BJ (cell line): ENCODE measurements around the gene MS4A6E. TPM values are rescaled to one million over a fixed set of nuclear protein-coding genes. Genes with fewer than 3 reads are reported as not detected.

ENCODE experiments used
- CTCF ChIA-PET: fragments of 350-600 bp; formaldehyde crosslinking; extraction: SDS; loops from one replicate; lab custom pipeline; 2021; ENCODE audit warnings: antibody characterized with exemption, inconsistent platforms; lab: Yijun Ruan, JAX
- POLR2A ChIA-PET: fragments of 300-600 bp; sonication (Branson Sonifier 250); formaldehyde crosslinking; extraction: SDS; loops from one replicate; lab custom pipeline; 2021; ENCODE audit warnings: antibody characterized with exemption; lab: Charles Lee
- DNase-seq: peaks from one replicate; pipeline ENCODE4 v3.0.0-alpha.2; 2011; ENCODE audit warnings: low read depth
- H3K27me3 ChIP-seq: 2 replicates; pipeline ENCODE4 v1.6.0; 2011; ENCODE audit warnings: low read length; ENCODE audit not compliant: control insufficient read depth, insufficient read depth
- H3K36me3 ChIP-seq: 2 replicates; pipeline ENCODE4 v1.5.1; 2011; ENCODE audit warnings: low read length; ENCODE audit not compliant: control insufficient read depth, insufficient read depth
- H3K4me3 ChIP-seq: 2 replicates; pipeline ENCODE4 v1.5.1; 2011; ENCODE audit warnings: low read depth, mild to moderate bottlenecking, control low read depth, low read length
- CTCF ChIP-seq: IDR thresholded peaks from 2 replicates; pipeline ENCODE4 v1.5.1; 2011; ENCODE audit warnings: low read depth, mild to moderate bottlenecking, control low read depth, inconsistent platforms, low read length, moderate library complexity; ENCODE audit not compliant: insufficient read depth
- polyA plus RNA-seq: library from polyadenylated mRNA; depleted of rRNA; stranded (reverse); fragments of >200 nt; gene quantifications from 2 replicates; pipeline ENCODE4 v1.2.3, GENCODE V29; 2011

Gene MS4A6E
- polyA plus RNA-seq, 1 experiment = not detected

- TF ChIP-seq CTCF = no peak
- CTCF ChIA-PET = interaction anchor here (0.6 to 1.8 kb wide), 2 partner anchors 9 to 1103 kb away, joined by 3 to 5 read pairs; no protein-coding TSS in a partner anchor
Observed at GRCh38 chr11:60372767-60373166, 45.7 kb downstream of the MS4A6E start.

DNA sequence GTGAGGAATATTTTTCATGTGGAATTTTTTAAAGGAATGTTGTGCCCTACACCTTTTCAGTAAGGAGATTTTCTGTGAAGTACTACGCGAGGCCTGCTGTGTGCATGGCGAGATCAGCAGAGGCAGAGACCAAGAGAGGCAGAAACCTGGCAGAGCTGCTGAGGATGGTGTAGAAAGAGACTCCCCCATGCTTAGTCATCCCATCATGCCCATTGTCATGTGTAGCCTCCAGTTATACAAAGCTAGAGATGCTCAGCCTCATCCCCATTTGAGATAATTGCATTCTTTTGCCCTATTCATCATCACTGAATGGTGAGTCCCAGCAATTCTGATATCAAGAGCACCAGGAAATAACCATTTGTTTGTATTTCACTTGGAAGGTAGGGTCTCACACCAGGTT, 48.3 kb downstream of the MS4A6E start:
- ChIA-PET CTCF (no interaction called here), POLR2A (no interaction called here)
- TF ChIP-seq CTCF = no peak
- Histone ChIP-seq H3K27me3 (no peaks in the 10 kb centered on the region), H3K4me3 (no peak overlapping the region), H3K36me3 (no peaks in the 10 kb centered on the region)
- no peak for DNase-seq

More at GRCh38 chr11:60372767-60373166, 45.7 kb downstream of the MS4A6E start:
- DNase-seq = no peak
- H3K27me3 ChIP-seq = no peaks in the 10 kb centered on the region
- no peaks in the 10 kb centered on the region for H3K36me3 ChIP-seq
- POLR2A ChIA-PET = no interaction called here
- H3K4me3 ChIP-seq = no peak overlapping the region

DNA sequence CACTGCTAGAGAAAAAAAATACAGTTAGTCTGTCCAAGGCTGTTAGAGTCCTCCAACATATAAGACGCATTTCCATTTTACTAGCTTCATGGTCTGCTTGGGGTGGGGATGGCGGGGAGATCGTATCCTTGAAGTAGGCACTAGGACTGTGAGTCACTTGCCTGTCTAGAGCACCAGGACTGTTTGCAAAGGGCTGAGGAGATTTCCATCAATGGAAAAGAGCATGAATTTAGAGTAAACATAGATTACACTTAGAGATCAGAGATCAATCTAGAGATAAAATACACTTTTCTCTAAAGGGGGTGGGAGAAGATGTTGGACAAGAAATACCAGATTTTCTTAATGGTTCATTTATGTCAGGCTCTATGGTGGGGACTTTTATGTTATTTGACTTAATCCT, 49.5 kb downstream of the MS4A6E start:
- no peak overlapping the region for H3K4me3 ChIP-seq
- no peak for TF ChIP-seq CTCF
- CTCF ChIA-PET = interaction anchor here (1.1 kb wide), 1 partner anchor 13 kb away, joined by 3 read pairs; no protein-coding TSS in a partner anchor
- no peaks in the 10 kb centered on the region for H3K27me3 ChIP-seq
- POLR2A ChIA-PET = no interaction called here
- H3K36me3 ChIP-seq = no peaks in the 10 kb centered on the region
- DNase-seq = no peak

- no peak overlapping the region for H3K4me3 ChIP-seq
- H3K36me3 ChIP-seq = no peaks in the 10 kb centered on the region
- DNase-seq = no peak
- no peaks in the 10 kb centered on the region for H3K27me3 ChIP-seq
- ChIA-PET POLR2A (no interaction called here), CTCF (interaction anchor here (1.9 kb wide), 1 partner anchor 15 kb away, joined by 5 read pairs; no protein-coding TSS in a partner anchor)
- TF ChIP-seq CTCF = no peak
Observed at GRCh38 chr11:60377401-60378136, 50.5 kb downstream of the MS4A6E start.

DNA sequence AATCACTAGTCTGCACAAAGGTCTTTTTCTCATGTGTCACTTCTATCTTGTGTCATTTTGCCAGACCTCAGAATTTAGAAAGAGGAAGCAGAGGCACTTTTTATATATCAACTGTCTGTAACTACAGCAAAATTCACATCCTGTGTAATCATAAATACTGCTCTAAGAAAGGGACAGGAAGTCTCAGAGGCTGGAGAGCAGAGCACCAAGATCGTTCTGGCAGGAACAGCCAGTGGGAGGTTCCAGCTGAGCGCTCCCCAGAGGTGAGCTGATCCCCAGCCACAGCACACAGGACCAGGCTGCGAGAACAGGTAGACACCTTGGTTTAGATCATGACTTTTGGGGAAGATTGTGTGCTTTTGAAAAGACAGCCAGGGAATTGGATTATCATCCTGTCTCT, 51.3 kb downstream of the MS4A6E start, which contains the start of gene MS4A7:
Gene MS4A7 (plus strand): TSS at position 179 of the 400 bp plus-strand sequence. CDS start 4,610 bp downstream, outside the sequence.
- POLR2A ChIA-PET = no interaction called here

More for the DNA sequence above, 51.3 kb downstream of the MS4A6E start, which contains the start of gene MS4A7:
- Histone ChIP-seq H3K36me3 (no peaks in the 10 kb centered on the region), H3K27me3 (no peaks in the 10 kb centered on the region), H3K4me3 (no peak within 1 kb of the TSS)
- DNase-seq = no peak
- CTCF ChIA-PET = interaction anchor here (1.9 kb wide), 1 partner anchor 15 kb away, joined by 5 read pairs; no protein-coding TSS in a partner anchor
- TF ChIP-seq CTCF = no peak
